Large intestine (tissue), 3 donors: Measurements from ENCODE around the gene BACH2. TPM values are rescaled to one million over a fixed set of nuclear protein-coding genes. Genes with fewer than 3 reads are reported as not detected.

Source experiments
- DNase-seq, 2 donors: peaks; one replicate each; pipeline versions ENCODE4 v3.0.0 to v3.0.0-alpha.2; 2013
- H3K27ac ChIP-seq: one replicate; pipeline ENCODE4 v1.5.1; 2013; ENCODE audit warnings: low read length
- H3K27me3 ChIP-seq: 2 replicates; pipeline ENCODE4 v1.6.1; 2013; ENCODE audit warnings: low read length; ENCODE audit not compliant: control insufficient read depth, insufficient read depth
- H3K36me3 ChIP-seq: 2 replicates; pipeline ENCODE4 v1.6.1; 2013; ENCODE audit warnings: low read length; ENCODE audit not compliant: control insufficient read depth, insufficient read depth
- H3K4me1 ChIP-seq: one replicate; pipeline ENCODE4 v1.6.1; 2013; ENCODE audit warnings: low read length; ENCODE audit not compliant: control insufficient read depth, insufficient read depth
- H3K4me3 ChIP-seq: one replicate; pipeline ENCODE4 v1.5.1; 2013; ENCODE audit warnings: low read length
- H3K9me3 ChIP-seq: one replicate; pipeline ENCODE4 v1.6.1; 2013; ENCODE audit warnings: mild to moderate bottlenecking, low read depth, low read length, moderate library complexity; ENCODE audit not compliant: control insufficient read depth
- WGBS: methylation state at CpG from one replicate; pipeline ENCODE4 v1.1.5; 2013; ENCODE audit warnings: low lambda C conversion rate; ENCODE audit not compliant: insufficient coverage; 5-methylcytosine and 5-hydroxymethylcytosine counted together
- polyA plus RNA-seq: library from polyadenylated mRNA; unstranded; fragments of 120-200 nt; gene quantifications from one replicate; pipeline ENCODE4 v1.2.1, GENCODE V29; 2013

Gene BACH2
- polyA plus RNA-seq, 1 donor: 2.8 TPM

DNA sequence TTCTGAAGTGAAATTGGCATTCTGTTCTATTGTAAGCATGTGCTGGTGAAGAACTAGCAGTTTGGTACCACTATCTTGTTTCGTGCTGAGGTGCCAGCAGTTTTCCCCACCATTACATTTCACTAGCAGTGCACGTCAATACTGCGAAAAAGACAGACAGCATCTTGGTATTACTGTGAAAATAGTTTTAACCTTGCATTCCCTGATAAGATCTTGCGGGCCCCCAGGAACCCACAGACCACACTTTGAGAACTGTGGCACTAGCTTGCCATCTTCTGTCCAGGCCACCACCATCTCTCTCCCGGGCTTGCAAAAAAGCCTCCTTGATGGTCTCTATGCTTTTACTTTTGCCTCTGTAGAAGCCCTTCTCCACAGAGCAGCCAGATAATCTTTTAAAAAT lies 185.7 kb downstream of the BACH2 start:
- Histone ChIP-seq H3K36me3 (no peaks in the 10 kb centered on the region), H3K27me3 (no peaks in the 10 kb centered on the region), H3K9me3 (no peaks in the 10 kb centered on the region), H3K27ac (no peak overlapping the region), H3K4me3 (no peak overlapping the region), H3K4me1 (no peaks in the 10 kb centered on the region)
- no peak for DNase-seq
- 86% methylated on average over 1 of the region's 5 CpGs for WGBS

DNA sequence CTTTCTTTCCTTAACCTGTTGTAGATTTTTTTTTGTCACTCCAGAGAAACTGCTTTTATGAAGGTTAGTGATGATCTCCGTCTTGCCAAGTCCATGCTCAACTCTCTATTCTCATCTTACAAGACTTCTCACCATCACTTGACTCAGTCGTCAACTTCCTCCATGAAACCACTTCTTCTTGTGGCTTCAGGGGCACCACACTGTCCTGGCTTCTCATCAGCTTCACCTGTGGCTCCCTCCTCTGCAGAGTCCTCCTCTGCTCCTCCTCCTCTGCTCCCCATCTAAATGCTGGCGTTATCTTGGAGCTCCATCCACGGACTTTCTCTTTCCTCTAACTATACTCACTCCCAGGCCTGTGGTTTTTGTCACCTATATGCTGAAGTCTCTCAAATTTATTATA lies 187.5 kb downstream of the BACH2 start:
- no peaks in the 10 kb centered on the region for H3K36me3 ChIP-seq
- H3K4me1 ChIP-seq: no peaks in the 10 kb centered on the region
- DNase-seq: no peak
- H3K27ac ChIP-seq: no peak overlapping the region
- H3K27me3 ChIP-seq: no peaks in the 10 kb centered on the region
- no peaks in the 10 kb centered on the region for H3K9me3 ChIP-seq
- no peak overlapping the region for H3K4me3 ChIP-seq
- WGBS: 50% methylated on average over 2 of the region's 4 CpGs

DNA sequence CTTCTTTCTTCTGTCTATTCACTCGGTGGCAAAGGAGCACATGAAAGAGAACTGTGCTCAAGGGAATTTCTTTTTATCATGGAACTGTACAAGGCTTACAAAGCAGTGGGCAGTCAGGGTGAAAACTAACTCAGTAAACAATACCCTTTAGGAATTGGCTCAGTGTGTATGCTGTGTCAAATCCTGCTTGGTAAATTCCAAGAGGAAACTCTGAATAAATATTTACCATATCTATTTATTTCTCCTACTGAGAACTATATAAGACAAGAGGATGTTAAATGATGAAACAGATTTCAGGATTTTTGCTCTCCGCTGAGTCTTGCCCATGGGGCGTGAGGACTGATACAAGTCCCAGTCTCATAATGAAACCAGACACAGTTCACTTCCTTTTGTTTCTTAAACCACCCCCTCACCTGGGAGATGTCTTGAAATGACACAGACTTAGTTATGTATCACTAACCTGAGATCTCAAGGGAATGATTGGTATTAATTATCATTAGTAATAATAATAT lies 188.8 kb downstream of the BACH2 start:
- Histone ChIP-seq H3K9me3 (no peaks in the 10 kb centered on the region), H3K27ac (no peak overlapping the region), H3K4me3 (no peak overlapping the region), H3K4me1 (no peaks in the 10 kb centered on the region), H3K36me3 (no peaks in the 10 kb centered on the region), H3K27me3 (no peaks in the 10 kb centered on the region)
- DNase-seq: no peak
- no CpG with 5 or more reads among the region's 3 CpGs for WGBS

DNA sequence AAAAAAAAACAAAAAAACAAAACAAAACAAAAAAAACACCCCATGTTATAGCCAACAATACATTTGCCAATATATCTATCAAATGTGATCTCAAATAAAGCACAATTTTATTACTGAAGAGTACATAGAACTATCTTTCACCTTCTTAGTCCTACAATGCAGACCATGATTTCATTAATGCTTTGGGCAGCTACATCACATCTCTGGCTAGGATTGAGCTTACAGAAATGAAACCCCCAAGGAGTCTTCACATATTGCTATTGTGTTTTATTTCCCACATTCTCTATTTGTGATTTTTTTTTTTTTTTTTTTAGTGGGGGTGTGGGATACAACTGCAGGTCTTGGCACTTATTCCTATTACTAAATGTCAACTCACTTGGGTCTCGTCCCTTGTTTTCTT lies 189.3 kb downstream of the BACH2 start:
- H3K27me3 ChIP-seq: no peaks in the 10 kb centered on the region
- no peak for DNase-seq
- no peaks in the 10 kb centered on the region for H3K4me1 ChIP-seq
- no peak overlapping the region for H3K27ac ChIP-seq
- no peak overlapping the region for H3K4me3 ChIP-seq
- no peaks in the 10 kb centered on the region for H3K36me3 ChIP-seq
- WGBS: no CpG with 5 or more reads among the region's 1 CpG
- H3K9me3 ChIP-seq: no peaks in the 10 kb centered on the region

DNA sequence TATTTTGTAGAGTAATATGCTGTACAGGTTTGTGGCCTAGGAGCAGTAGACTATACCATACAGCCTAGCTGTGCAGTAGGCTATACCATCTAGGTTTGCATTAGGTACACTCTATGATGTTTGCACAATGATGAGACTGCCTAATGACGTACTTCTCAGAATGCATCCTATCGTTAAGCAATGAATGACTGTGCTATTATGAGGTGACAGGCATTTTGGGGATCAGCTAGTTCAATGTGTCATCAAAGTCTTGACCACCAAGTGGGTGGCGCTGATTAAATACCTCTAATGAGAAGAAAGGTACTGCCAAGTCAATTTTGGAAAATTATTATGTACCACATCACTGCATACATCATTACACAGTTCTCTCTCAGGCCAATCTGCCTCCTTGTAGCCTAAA lies 190.2 kb downstream of the BACH2 start:
- no peaks in the 10 kb centered on the region for H3K4me1 ChIP-seq

DNA sequence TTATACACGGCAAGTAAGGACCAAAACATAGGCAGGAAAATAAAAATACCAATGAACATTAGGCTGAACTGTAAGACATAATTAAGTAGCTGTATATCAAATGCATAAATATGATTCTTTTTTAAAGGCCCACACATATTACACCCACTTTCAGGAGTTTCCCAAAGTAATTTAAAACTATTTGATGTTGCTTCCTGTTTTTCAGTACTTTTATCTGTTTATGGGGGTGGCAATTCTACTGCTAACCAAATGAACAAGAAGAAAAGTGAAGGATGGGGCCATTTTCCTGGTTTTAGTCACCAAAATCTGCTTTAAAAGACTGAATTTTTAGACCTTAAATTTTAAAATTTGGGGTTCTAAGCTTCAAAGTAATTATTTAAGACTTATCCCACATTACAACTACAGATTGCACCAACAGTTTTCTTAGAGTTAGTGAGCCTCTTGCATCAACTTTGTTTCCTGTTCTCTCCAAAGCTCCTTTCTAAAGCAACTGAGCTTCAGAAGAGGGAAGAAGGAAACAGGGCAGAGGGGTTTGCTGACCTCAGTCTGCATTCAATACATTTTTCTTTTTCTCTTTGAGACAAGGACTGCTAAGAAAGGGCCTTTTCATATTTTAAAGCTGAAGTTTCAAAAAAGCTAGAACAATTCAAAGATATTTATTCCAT lies 191.0 kb downstream of the BACH2 start:
- no peak for DNase-seq
- Histone ChIP-seq H3K4me3 (no peak overlapping the region), H3K9me3 (no peaks in the 10 kb centered on the region), H3K27me3 (no peaks in the 10 kb centered on the region), H3K4me1 (no peaks in the 10 kb centered on the region), H3K36me3 (no peaks in the 10 kb centered on the region), H3K27ac (no peak overlapping the region)
- 80% methylated on average over 1 of the region's 1 CpG for WGBS

More for the DNA sequence above, 190.2 kb downstream of the BACH2 start:
- Histone ChIP-seq H3K27ac (no peak overlapping the region), H3K36me3 (no peaks in the 10 kb centered on the region), H3K9me3 (no peaks in the 10 kb centered on the region), H3K4me3 (no peak overlapping the region), H3K27me3 (no peaks in the 10 kb centered on the region)
- no CpG with 5 or more reads among the region's 3 CpGs for WGBS
- no peak for DNase-seq

DNA sequence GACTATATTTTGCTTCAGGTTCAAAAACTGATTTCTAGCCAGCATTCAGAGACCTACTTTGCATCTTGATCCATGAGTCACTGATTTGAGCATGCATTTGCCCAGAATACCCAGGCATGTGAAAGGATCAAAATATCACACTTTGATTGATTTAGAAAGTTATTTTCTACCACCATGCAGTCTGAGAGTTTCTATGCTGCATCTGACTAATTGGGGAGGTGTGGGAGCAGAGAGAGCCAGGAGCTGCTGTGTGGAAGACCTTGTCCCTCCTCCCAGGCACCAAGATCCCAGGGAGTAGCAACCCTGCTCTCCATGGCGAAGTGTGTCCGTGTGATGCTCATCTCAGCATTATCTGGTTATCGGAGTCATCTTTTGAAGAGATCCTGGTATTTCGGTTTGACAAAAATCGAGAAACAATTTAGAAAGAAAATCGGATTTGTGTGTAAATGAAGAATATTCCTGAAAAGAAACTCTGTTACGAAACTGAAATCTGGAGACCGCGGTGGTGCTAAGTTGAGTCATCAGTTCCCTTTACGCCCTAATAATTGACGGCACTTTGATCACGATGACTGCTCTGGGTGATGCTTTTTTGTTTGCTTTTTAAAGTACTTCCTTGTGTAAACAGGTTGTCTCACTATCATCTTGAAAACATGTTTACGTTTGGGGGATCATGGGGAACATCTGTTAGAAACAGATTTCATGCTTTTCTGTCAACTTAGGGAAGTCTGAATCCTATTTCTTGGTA lies 193.4 kb downstream of the BACH2 start:
- H3K27ac ChIP-seq: no peak overlapping the region

DNA sequence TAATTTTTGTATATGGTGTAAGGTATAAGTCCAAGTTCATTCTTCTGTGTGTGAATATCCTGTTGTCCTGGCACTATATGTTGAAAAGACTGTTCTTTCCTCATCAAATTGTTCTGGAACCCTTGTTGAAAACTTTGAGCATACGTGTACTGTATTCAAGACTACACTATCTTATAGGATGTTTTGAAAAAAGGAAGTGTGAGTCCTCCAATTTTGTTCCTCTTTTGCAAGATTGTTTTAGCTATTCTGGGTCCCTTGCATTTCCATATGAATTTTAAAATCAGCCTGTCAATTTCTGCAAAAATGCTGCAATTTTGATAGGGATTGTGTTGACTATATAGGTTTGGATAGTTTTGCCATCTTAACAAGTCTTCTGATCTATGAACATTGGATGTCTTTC lies 195.2 kb downstream of the BACH2 start:
- DNase-seq: no peak
- Histone ChIP-seq H3K36me3 (no peaks in the 10 kb centered on the region), H3K4me1 (no peaks in the 10 kb centered on the region), H3K4me3 (no peak overlapping the region), H3K27me3 (no peaks in the 10 kb centered on the region), H3K9me3 (no peaks in the 10 kb centered on the region), H3K27ac (no peak overlapping the region)
- WGBS: 100% methylated on average over 1 of the region's 1 CpG

More for the DNA sequence above, 193.4 kb downstream of the BACH2 start:
- no peaks in the 10 kb centered on the region for H3K36me3 ChIP-seq
- no peaks in the 10 kb centered on the region for H3K9me3 ChIP-seq
- 73% methylated on average over 7 of the region's 13 CpGs for WGBS
- H3K27me3 ChIP-seq: no peaks in the 10 kb centered on the region
- H3K4me3 ChIP-seq: no peak overlapping the region
- H3K4me1 ChIP-seq: no peaks in the 10 kb centered on the region
- no peak for DNase-seq

DNA sequence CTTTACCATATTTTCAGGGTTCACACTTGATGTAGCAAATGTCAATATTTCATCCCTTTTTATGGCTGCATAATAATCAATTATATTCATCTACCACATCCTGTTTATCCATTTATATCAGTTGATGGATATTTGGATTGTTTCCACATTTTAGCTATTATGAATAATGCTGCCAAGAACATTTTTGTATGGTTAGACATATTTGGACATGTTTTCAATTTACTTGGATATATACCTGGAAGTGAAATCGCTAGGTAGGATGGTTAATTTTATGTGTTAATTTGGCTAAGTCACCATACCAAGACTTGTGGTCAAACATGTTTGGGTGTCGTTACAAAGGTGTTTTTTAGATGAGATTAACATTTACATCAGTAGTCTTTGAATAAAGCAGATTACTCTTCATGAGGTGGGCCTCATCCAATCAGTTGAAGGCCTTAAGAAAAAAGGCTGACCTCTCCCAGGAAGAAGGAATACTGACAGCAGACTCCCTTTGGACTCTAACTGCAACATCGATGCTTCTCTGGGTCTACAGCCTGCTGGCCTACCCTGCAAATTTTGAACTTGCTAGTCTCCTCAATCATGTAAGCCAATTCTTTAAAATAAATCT lies 196.5 kb downstream of the BACH2 start:
- H3K4me1 ChIP-seq: no peaks in the 10 kb centered on the region
- H3K9me3 ChIP-seq: no peaks in the 10 kb centered on the region
- no peak overlapping the region for H3K4me3 ChIP-seq
- no peaks in the 10 kb centered on the region for H3K27me3 ChIP-seq
- WGBS: 67% methylated on average over 1 of the region's 3 CpGs
- DNase-seq: no peak
- no peak overlapping the region for H3K27ac ChIP-seq
- H3K36me3 ChIP-seq: no peaks in the 10 kb centered on the region

DNA sequence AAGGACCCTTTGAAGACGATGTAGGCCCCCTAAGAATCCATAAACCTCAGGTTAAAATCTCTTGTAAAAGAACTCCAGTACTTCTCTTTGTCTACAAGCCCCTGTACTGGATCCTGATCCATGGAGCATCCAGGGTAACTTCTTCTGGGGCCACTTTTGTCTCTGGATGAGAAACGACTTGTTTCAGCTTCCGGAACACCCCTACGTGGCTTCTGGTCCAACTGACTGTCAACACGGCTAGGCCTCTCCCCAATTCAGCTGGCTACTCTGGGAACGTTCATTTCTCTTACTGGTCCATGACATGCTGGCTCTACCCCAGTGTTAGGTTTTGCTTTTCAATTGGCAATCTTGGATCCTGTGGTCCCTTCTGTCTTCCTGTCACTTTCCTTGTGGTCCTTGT lies 198.0 kb downstream of the BACH2 start:
- no peaks in the 10 kb centered on the region for H3K4me1 ChIP-seq
- H3K9me3 ChIP-seq: no peaks in the 10 kb centered on the region
- no peaks in the 10 kb centered on the region for H3K36me3 ChIP-seq
- WGBS: 40% methylated on average over 1 of the region's 6 CpGs
- H3K27me3 ChIP-seq: no peaks in the 10 kb centered on the region
- no peak overlapping the region for H3K4me3 ChIP-seq
- H3K27ac ChIP-seq: peak overlapping the region; percentile 50
- no peak for DNase-seq
